Coronary artery (tissue), 2 donors: ENCODE data around the gene OR52E1.

Source experiments
- DNase-seq: peaks from one replicate; pipeline ENCODE4 v3.0.0-alpha.2; 2017; ENCODE audit warnings: low spot score
- H3K27ac ChIP-seq, 2 donors: fragments of 200-600 bp; sonication (generic); one replicate each; pipeline ENCODE4 v1.5.1; 2016 to 2019
- H3K4me3 ChIP-seq: fragments of 200-600 bp; sonication (generic); 2 replicates; pipeline ENCODE4 v1.5.1; 2016; ENCODE audit warnings: mild to moderate bottlenecking, moderate library complexity
- CTCF ChIP-seq: fragments of 200-600 bp; sonication (generic); IDR thresholded peaks from one replicate; pipeline ENCODE4 v1.5.1; 2019; ENCODE audit warnings: antibody characterized with exemption

The OR52E1 gene

DNA sequence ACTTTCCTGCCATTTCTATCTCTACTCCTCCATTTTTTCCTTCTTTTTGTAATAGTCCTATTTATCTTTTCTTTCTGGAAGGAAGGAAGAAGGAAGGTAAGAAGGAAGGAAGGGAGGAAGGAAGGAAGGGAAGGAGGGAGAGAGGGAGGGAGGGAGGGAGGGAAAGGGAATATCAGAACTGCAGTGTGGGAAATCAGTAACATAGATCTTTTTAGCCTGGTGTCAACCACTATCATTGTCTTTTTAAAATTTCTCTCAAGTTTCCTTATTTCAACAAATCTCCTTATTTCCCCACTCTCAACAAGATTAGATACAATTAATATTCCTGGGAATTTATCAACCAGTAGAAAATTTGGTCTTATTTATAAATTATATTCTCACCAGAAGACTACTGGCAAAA lies 33.7 kb downstream of the OR52E1 start:
- TF ChIP-seq CTCF: no peak
- no peak overlapping the region for H3K27ac ChIP-seq
- DNase-seq: no peak

GRCh38 chr11:5107285-5107684 lies 37.9 kb downstream of the OR52E1 start:
- Histone ChIP-seq H3K27ac (no peak overlapping the region), H3K4me3 (no peak overlapping the region)
- no peak for TF ChIP-seq CTCF
- no peak for DNase-seq

More for the DNA sequence above, 33.7 kb downstream of the OR52E1 start:
- H3K4me3 ChIP-seq: no peak overlapping the region

DNA sequence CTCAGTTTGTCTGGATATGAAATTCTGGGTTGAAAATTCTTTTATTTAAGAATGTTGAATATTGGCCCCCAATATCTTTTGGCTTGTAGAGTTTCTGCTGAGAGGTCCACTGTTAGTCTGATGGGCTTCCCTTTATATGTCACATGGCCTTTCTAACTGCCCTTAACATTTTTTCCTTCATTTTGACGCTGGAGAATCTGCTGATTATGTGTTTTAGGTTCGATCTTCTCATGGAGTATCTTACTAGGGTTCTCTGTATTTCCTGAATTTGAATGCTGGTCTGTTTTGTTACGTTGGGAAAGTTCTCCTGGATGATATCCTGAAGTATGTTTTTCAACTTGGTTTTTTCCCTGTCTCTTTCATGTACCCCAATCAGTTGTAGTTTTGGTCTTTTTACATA lies 46.0 kb downstream of the OR52E1 start:
- DNase-seq: no peak
- no peak for TF ChIP-seq CTCF
- Histone ChIP-seq H3K4me3 (no peak overlapping the region), H3K27ac (no peak overlapping the region)

- no peak for TF ChIP-seq CTCF
- DNase-seq: no peak
- Histone ChIP-seq H3K4me3 (no peak overlapping the region), H3K27ac (no peak overlapping the region)
Measured at GRCh38 chr11:5117588-5117987, 48.2 kb downstream of the OR52E1 start.

DNA sequence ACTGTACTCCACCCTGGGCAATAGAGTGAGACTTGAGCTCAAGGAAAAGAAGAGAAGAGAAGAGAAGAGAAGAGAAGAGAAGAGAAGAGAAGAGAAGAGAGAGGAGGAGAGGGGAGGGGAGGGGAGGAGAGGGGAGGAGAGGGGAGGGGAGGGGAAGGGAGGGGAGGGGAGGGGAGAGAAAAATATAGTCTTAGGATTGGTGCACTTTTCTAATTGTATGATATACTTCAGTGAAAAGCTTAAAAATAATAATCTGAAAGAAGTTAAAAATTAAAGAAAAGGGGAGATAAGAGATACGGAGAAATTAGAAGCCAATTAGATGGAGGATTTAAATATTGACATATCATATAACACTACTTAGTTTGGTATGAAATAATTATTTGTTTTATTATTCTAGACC lies 49.5 kb downstream of the OR52E1 start:
- no peak overlapping the region for H3K4me3 ChIP-seq
- TF ChIP-seq CTCF: no peak
- no peak overlapping the region for H3K27ac ChIP-seq
- DNase-seq: no peak
